HepG2 (cell line): ENCODE data around the gene COL9A3. TPM values are rescaled to one million over a fixed set of nuclear protein-coding genes. Genes with fewer than 3 reads are reported as not detected.

Experiments
- EP300 ChIP-seq, 3 experiments: sonication (generic) in 1 of 3; formaldehyde crosslinking in 1 of 3; IDR thresholded peaks; 2 replicates each; pipeline versions ENCODE4 v1.5.1 to v1.6.1; 2011 to 2020; ENCODE audit warnings: low read depth in 2 of 3, low read length in 2 of 3, borderline replicate concordance in 1 of 3, improper control_type of control experiment in 1 of 3, mild to moderate bottlenecking in 1 of 3, missing genetic modification reagents in 1 of 3, moderate library complexity in 1 of 3
- NKX3-1 ChIP-seq: sonication (generic); formaldehyde crosslinking; IDR thresholded peaks from 2 replicates; pipeline ENCODE4 v1.5.0; 2020; ENCODE audit warnings: missing genetic modification reagents
- REPIN1 ChIP-seq: sonication (generic); formaldehyde crosslinking; IDR thresholded peaks from 2 replicates; pipeline ENCODE4 v1.8.0; 2022; ENCODE audit warnings: missing genetic modification reagents, low read depth, mild to moderate bottlenecking, borderline replicate concordance
- RXRB ChIP-seq: IDR thresholded peaks from 2 replicates; pipeline ENCODE4 v1.6.1; 2016; ENCODE audit warnings: borderline replicate concordance, missing genetic modification reagents, missing compliant biosample characterization
- THAP11 ChIP-seq: IDR thresholded peaks from 2 replicates; pipeline ENCODE4 v1.6.1; 2016; ENCODE audit warnings: missing biosample characterization, missing genetic modification reagents
- THYN1 ChIP-seq: sonication (generic); formaldehyde crosslinking; IDR thresholded peaks from 2 replicates; pipeline ENCODE4 v1.8.1; 2023; ENCODE audit warnings: low read depth, mild to moderate bottlenecking, moderate library complexity, missing genetic modification reagents, borderline replicate concordance
- ZBTB14 ChIP-seq: sonication (generic); formaldehyde crosslinking; IDR thresholded peaks from 2 replicates; pipeline ENCODE4 v1.4.0; 2020; ENCODE audit warnings: missing genetic modification reagents
- ZBTB44 ChIP-seq: sonication (generic); formaldehyde crosslinking; IDR thresholded peaks from 2 replicates; pipeline ENCODE4 v1.4.0; 2020; ENCODE audit warnings: missing genetic modification reagents
- ZNF24 ChIP-seq: fragments of 450-650 bp; IDR thresholded peaks from 2 replicates; pipeline ENCODE4 v1.6.1; 2017; ENCODE audit warnings: antibody characterized with exemption, mild to moderate bottlenecking
- ZNF335 ChIP-seq: sonication (generic); formaldehyde crosslinking; IDR thresholded peaks from 2 replicates; pipeline ENCODE4 v1.4.0; 2020; ENCODE audit warnings: missing genetic modification reagents
- ZNF691 ChIP-seq: sonication (generic); formaldehyde crosslinking; IDR thresholded peaks from 2 replicates; pipeline ENCODE4 v1.4.0; 2020; ENCODE audit warnings: missing genetic modification reagents, low read depth, mild to moderate bottlenecking, borderline replicate concordance
- ZNF790 ChIP-seq: sonication (generic); formaldehyde crosslinking; IDR thresholded peaks from 2 replicates; pipeline ENCODE4 v1.8.0; 2022; ENCODE audit warnings: missing genetic modification reagents, mild to moderate bottlenecking, borderline replicate concordance
- polyA plus RNA-seq, 8 experiments: library from polyadenylated mRNA; depleted of rRNA in 3 of 8; stranded (reverse) in 7 of 8; unstranded in 1 of 8; fragments of >200 nt; fragmentation: Illumina TruSeq in 4 of 8; extraction: Trizol in 4 of 8; gene quantifications; 2 replicates each; pipeline versions ENCODE4 v1.2.1 to v1.2.3, GENCODE V29; 2011 to 2016; ENCODE audit warnings: low read depth in 4 of 8, missing spikeins in 1 of 8, mixed read lengths in 1 of 8; ENCODE audit not compliant: insufficient read depth in 1 of 8
- total RNA-seq, 5 experiments: library from RNA; depleted of rRNA; stranded (reverse); fragments of >200 nt; fragmentation: Illumina TruSeq; extraction: Trizol; gene quantifications; 2 replicates each; pipeline ENCODE4 v1.2.3, GENCODE V29; 2016; ENCODE audit warnings: low read depth in 1 of 5
- TF ChIP-seq, protein P1 (sequence below): sonication (generic); formaldehyde crosslinking; IDR thresholded peaks from 2 replicates; pipeline ENCODE4 v1.8.1; 2023; ENCODE audit warnings: mild to moderate bottlenecking, inconsistent platforms, moderate library complexity, missing genetic modification reagents, borderline replicate concordance
- TF ChIP-seq, protein P2 (sequence below): sonication (generic); formaldehyde crosslinking; IDR thresholded peaks from 2 replicates; pipeline ENCODE4 v1.8.0; 2022; ENCODE audit warnings: missing genetic modification reagents, mild to moderate bottlenecking, inconsistent platforms, borderline replicate concordance

The COL9A3 gene
- total and polyA plus RNA-seq, 2 of the 13 experiments (the other 11 are each of a cell fraction or from before 2014, with no cell fraction given) = 155 to 204 TPM

- TF ChIP-seq, protein P1, sequence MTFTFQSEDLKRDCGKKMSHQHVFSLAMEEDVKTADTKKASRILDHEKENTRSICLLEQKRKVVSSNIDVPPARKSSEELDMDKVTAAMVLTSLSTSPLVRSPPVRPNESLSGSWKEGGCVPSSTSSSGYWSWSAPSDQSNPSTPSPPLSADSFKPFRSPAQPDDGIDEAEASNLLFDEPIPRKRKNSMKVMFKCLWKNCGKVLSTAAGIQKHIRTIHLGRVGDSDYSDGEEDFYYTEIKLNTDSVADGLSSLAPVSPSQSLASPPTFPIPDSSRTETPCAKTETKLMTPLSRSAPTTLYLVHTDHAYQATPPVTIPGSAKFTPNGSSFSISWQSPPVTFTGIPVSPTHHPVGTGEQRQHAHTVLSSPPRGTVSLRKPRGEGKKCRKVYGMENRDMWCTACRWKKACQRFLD = no peak; the same call in 1 of the 2 replicates
- no peak for TF ChIP-seq ZBTB14 (CRISPR knock-in tag)
- TF ChIP-seq NKX3-1 = no peak
- 0 out of 2 replicates have a peak, but pooled peaks have one; percentile 18 for TF ChIP-seq RXRB
- no peak for TF ChIP-seq ZBTB44 (CRISPR knock-in tag)
- no peak for TF ChIP-seq REPIN1 (CRISPR knock-in tag)
- no peak for TF ChIP-seq ZNF790 (CRISPR knock-in tag)
- TF ChIP-seq ZNF24 = no peak
- TF ChIP-seq ZNF691 (CRISPR knock-in tag) = no peak
- TF ChIP-seq ZNF335 (CRISPR knock-in tag) = no peak
- TF ChIP-seq THYN1 (CRISPR knock-in tag) = no peak
- TF ChIP-seq EP300 (IDR thresholded peaks at IDR 0.05; ENCODE audit: low read depth in 2 of 2, low read length in 2 of 2) = peak in 1 of 2 experiments; percentile 24; a peak in 1 of 4 replicates
- no peak; the same call in 1 of the 2 replicates for TF ChIP-seq EP300 (CRISPR knock-in tag; IDR thresholded peaks at IDR 0.05; ENCODE audit: borderline replicate concordance)
- no peak for TF ChIP-seq THAP11
- TF ChIP-seq, protein P2, sequence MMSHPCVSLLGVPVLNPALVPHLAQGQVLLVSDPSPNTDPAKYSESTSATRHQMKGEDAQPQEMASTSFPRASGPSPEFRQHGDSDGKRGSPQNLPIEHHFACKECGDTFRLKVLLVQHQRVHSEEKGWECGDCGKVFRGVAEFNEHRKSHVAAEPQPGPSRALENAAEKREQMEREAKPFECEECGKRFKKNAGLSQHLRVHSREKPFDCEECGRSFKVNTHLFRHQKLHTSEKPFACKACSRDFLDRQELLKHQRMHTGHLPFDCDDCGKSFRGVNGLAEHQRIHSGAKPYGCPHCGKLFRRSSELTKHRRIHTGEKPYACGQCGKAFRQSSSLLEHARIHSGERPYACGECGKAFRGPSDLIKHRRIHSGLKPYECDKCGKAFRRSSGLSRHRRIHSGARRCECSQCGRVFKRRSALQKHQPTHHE = no peak
These were observed 7.9 kb downstream of the COL9A3 start (continued) for GRCh38 chr20:62824476-62825332.
